IPS-18c (cell line): ENCODE results near the gene DIPK1B.
"Not testable (repeated sequence)": the region's sequence is repeated elsewhere in the genome, so short reads cannot be mapped to it uniquely, and the experiment has no call there.

ENCODE experiments used
- H3K4me3 ChIP-seq: 2 replicates; pipeline ENCODE4 v1.7.0; 2013; ENCODE audit warnings: low read depth, mild to moderate bottlenecking, low read length, moderate library complexity; ENCODE audit not compliant: insufficient read depth
- H3K9me3 ChIP-seq: one replicate; pipeline ENCODE4 v1.6.1; 2013; ENCODE audit warnings: mild to moderate bottlenecking, low read length, moderate library complexity; ENCODE audit not compliant: control insufficient read depth, insufficient read depth

The DIPK1B gene

DNA sequence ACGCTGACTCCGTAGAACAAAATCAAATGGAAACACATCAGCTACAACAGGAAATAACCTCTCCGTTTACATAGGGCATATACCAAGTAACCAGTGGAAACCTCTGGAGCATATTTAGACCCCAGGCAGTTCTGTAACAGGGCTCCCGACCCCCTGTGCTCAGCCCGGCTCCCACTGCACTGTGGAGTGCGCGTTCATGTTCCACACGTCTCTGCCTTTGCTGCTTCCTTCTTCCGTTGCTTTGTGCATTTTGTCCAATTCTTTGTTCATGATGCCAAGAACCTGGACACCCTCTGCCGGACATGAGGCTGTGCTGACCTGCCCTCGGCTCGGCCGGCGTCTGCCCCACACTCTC is 19.3 kb upstream of the DIPK1B start:
- no peak overlapping the region for H3K4me3 ChIP-seq
- no peaks in the 10 kb centered on the region for H3K9me3 ChIP-seq

DNA sequence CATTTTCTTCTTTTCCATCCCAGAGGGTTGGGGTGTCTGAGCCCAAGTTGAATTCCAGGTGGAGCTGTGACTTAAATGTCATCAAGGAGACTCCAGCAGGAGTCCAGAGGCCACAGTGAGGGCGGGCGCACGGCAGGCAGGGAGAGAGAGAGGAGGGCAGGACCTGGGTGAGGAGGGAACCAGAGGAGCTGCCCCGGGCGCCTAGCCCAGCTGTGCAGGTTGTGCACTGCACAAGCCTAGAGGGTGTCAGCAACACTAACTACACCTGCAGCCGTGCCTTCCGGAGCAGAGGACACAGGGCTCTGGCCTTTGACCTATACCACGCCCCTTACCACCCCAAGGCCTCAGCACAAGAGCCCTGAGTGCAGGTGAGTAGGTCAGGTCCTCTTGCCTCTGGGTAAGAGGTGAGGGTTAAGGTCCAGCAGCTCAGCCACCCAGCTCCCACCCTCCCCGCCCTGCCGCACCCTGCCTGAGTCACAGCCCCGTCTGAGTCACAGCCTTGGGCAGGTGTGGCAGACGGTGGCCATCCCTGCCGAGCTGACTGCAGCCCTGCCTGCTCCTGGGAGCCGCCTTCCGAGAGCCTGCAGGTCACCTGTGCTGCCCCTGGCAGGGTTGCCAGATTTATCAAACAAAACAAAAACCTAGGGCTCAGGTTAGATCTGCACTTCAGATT is 18.7 kb upstream of the DIPK1B start:
- H3K4me3 ChIP-seq: no peak overlapping the region
- H3K9me3 ChIP-seq: no peaks in the 10 kb centered on the region

DNA sequence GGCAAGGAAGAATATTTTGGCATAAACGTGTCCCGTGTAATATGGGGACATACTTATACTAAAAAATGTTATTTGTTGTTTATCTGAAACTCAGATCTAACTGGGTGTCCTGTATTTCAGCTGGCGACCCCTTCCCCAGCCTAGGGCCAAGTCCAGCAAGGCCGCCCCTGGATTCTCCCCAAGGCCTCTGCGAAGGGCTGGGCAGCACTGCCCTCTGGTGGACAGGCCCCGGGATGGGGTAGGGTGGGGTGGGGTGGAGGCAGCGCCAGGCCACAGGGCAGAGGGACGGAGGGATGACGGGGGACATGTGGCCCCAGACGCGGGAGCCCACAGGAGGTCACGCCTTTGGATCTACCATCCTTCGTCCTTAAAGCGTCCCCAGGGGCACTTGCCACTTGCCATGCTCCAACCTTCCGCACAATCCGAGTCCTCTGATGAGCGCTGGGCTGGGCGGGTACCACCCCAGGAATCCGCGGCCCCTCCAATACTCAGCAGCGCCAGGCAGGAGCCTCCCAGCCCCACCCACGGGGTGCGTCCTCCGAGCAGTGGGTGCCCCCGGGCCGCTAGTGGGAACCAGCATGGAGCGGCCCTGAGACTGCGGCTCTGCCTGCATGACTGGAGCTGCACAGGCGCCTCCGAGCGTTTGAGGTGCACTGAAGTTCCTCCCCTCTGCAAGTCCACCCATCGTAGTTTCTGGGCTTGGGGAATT is 18.1 kb upstream of the DIPK1B start:
- H3K9me3 ChIP-seq: no peaks in the 10 kb centered on the region
- no peak overlapping the region for H3K4me3 ChIP-seq

DNA sequence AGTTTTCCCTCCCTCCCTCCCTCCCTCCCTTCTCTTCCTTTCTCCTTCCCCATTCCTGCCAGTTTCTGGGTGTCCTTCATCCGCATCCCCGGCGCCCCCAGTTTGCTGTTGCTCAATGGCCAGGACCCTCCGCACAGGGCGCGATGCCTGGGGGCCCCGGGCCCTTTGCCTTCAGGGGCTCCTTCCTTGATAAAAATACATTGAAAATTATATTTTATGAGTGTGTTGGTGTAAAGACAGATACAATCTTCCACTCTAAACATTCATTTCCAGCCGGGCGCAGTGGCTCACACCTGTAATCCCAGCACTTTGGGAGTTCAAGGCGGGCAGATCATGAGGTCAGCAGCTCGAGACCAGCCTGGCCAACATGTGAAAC is 17.5 kb upstream of the DIPK1B start:
- Histone ChIP-seq H3K9me3 (no peaks in the 10 kb centered on the region), H3K4me3 (no peak overlapping the region)

DNA sequence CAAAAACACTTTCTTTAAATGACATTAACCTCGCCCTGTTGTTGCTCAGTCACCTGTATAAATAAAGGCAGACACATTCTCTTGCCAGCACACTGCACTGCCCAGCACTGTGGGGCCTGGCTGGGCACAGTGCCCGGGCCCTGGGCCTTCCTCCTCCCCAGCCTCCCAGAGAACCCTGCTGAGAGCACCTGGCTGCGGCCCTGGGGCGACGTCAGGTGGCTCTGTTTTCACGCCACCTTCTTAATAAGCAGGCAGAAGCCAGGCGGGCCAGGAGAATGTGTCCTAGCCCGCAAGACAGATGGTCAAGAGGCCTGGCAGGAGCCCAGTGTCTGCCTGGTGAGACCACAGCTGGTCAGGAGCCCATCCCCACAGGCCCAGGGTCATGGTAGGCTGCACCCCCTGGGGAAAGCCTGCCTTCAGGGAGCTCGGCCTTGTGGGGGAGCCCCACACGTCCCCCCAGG is 16.9 kb upstream of the DIPK1B start:
- no peak overlapping the region for H3K4me3 ChIP-seq
- H3K9me3 ChIP-seq: no peaks in the 10 kb centered on the region

DNA sequence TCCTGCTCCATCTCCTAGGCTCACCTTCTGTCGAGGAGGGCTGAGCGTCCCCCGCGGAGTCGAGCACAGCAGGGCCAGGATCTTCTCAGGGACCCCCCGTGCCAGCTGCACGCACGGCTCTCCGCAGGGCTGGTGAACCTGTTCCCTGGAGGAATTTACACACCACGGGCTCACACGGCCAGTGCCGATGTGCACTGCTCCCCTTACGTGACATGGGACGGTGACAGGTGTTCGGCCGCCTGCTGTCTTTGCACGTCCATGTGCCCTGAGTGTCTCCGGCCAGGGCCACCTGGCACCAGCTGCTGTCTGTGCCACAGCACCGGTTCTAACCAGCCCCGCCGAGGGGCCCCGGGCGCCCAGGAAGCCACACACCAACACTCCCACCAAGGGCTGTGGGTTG is 16.4 kb upstream of the DIPK1B start:
- Histone ChIP-seq H3K9me3 (no peaks in the 10 kb centered on the region), H3K4me3 (no peak overlapping the region)

DNA sequence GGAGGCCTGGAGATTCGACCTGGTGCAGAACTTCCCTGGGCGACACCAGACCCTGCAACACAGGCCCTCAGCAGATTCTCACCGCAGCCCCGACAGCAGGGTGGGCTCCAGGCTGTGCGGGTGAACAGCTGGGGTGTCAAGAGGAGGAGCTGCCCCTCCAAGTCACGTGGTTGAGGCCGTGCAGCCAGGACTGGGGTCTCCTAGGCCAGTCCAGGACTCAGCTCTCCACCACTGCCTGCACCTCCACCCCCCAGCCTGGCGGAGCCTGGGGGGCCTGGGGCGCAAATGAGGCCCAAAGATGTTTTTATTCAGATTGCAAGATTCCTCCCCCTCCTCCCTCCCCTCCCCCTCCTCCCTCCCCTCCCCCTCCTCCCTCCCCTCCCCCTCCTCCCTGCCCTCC is 15.9 kb upstream of the DIPK1B start:
- H3K4me3 ChIP-seq: no peak overlapping the region
- no peaks in the 10 kb centered on the region for H3K9me3 ChIP-seq

DNA sequence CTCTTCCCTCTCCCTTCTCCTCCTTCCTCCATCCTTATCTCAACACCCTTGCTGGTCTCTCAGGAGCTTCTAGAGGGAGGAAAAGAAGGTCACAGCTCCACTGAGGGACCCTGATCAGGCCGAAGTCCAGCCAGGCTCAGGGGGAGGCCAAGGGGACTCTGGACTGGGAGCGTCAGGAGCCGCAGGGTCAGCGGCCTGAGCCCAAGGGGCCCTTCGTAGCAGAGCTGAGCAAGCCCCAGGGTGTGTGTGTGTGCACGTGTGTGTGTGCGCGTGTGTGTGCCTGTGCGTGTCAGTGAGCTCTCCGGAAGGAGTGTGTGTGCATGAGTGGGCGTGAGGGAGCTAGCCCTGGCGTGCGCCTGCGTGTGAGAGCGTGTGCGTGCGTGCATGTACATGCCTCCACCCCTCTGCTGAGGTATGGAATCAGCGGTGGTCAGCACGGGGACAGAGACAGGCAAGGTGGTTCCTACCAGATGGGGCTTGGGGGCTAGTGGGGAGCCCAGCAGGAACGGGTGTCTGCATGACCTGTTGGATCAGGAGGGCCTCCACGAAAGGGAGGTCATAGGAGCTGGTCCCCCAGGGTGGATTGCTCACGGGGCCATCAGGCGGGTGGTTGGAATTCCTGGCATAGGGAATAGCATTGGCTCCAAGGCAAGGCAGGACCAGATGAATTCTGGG is 15.1 kb upstream of the DIPK1B start:
- Histone ChIP-seq H3K4me3 (no peak overlapping the region), H3K9me3 (no peaks in the 10 kb centered on the region)

DNA sequence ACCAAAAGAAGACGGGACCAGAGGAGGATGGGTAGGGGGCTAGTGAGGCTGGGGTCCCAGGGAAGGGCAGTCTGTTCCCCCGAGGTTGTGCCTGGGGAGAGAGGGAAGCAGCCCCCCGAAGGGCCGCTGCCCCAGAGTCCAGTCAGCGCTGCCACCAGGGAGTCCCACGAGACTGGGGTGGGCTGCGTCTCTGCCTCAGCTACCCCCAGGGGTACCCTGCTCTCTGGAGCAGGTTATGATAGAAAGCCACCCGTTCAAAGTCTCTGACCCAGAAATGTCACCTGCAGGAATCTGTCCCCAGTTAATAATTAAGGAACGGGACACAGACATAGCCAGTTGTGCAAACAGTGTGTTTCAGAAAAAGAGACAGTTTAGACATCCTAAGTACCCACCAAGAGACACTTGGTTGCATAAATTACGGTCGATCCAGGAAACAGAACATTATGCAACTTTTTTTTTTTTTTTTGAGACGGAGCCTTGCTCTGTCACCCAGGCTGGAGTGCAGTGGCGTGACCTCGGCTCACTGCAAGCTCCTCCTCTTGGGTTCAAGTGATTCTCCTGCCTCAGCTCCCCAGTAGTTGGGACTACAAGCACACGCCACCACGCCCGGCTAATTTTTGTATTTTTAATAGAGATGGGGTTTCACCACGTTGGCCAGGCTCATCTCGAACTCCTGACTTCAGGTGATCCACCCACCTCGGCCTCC is 14.4 kb upstream of the DIPK1B start:
- H3K4me3 ChIP-seq: no peak overlapping the region
- H3K9me3 ChIP-seq: no peaks in the 10 kb centered on the region

DNA sequence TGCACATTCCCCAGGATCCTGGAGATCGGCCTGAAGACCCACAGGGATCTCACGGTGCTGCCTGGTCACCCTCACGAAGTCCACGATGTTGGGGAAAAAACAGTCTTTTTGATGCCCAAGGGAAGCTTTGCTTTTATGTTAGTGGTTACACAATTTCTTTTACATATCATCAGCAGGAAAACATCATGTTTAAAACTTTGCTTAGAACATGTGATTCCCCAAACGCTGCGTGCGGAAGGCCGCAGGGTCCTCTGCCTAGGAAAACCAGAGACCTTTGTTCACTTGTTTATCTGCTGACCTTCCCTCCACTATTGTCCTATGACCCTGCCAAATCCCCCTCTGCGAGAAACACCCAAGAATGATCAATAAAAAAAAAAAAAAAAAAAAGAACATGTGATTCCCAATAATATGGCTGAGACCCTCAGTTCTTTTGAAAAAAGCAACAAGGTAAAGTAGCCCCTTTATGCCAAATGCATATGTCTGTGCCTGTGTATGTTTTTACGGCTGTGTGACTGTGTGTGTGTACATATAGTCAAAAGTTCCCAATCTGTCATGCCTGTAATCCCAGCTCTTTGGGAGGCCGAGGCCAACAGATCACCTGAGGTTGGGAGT is 13.6 kb upstream of the DIPK1B start:
- no peaks in the 10 kb centered on the region for H3K9me3 ChIP-seq
- H3K4me3 ChIP-seq: no peak overlapping the region

DNA sequence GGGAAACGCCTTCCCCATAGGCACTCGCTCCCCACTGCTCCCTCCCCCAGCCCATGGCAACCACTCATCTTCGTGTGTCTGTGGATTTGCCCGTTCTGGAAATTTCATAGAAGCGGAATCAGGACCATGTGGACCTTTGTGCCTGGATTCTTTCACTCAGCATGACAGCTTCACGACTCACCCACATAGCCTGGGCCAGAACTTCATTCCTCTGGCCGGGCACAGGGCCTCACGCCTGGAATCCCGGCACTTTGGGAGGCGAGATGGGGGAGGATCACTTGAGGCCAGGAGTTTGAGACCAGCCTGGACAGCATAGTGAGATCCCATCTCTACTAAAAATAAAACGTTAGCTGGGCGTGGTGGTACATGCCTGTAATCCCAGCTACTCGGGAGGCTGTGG is 12.1 kb upstream of the DIPK1B start:
- Histone ChIP-seq H3K4me3 (no peak overlapping the region), H3K9me3 (no peaks in the 10 kb centered on the region)

DNA sequence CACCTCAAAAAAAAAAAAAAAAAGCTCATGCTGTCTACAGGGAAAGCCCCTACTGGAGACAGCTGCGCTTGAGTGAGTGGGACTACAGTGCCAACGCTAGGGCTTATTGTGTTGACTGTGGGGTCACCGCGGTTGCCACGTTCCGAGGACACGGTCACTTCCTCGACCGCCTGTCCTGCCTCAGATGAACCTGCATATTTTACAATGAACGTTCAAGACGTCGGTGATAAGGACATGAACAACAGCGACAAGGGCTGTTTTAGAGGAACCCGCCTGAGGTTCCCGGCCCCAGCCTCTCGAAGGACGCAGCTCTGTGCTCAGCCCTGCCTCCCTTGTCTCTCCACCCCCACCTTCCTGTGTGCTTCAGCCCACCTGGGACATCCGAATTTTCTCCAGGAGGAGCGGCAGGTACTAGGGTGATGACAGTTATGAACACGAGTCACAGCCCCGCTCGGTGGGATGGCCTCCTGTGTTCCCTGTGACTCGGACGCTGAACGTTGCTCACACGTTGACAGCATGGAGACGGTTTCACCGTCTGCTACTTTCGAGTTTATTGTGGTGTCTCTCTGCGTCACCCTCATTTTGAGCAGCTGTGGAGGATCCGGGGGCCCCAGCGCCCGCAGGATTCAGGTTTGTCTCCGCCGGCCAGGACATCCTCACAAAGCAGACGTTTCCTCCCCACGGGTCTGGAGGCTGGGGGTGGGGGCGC is 11.3 kb upstream of the DIPK1B start:
- no peaks in the 10 kb centered on the region for H3K9me3 ChIP-seq
- no peak overlapping the region for H3K4me3 ChIP-seq

DNA sequence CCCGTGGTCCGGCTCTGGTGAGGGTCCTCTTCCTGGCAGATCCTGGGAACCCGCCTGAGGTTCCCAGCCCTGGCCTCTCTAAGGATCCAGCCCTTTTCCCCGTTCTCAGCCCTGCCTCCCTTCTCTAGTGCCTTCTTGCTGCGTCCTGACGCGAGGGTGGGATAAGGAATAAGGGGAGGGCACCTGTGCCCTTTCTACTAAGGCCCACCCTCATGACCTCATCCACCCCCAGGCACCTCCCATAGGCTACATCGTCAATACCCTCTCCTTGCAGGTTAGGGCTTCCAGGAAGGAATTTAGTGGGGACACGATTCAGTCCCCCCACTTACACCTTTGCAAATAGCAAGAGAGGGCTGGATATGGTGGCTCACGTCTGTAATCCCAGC is 10.7 kb upstream of the DIPK1B start:
- Histone ChIP-seq H3K9me3 (no peaks in the 10 kb centered on the region), H3K4me3 (no peak overlapping the region)

DNA sequence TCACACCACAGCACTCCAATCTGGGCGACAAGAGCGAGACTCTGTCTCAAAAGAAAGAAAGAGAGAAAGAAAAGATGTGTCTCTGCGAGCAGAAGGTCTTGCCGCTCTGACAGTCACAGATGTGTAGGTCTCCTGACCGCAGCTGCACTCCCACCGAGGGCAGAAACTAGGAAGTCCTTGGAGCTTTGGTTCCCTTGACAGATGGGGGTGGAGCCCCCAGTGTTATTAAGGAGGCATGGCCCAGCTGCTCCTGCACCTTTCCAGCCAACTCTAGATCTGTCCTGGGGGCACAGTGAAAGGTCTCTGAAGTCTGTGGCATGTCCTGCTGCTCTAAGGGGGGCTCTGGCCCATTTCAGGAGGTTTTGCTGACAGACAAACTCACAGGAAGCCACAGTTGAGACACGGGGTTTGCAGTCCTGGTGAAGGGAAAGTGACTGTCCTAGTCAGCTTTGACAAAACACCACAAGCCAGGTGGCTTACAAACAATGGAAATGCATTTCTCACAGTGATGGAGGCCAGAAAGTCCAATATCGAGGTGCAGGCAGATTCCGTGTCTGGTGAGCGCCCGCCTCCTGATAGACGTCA is 9.0 kb upstream of the DIPK1B start:
- Histone ChIP-seq H3K9me3 (no peaks in the 10 kb centered on the region), H3K4me3 (no peak overlapping the region)

DNA sequence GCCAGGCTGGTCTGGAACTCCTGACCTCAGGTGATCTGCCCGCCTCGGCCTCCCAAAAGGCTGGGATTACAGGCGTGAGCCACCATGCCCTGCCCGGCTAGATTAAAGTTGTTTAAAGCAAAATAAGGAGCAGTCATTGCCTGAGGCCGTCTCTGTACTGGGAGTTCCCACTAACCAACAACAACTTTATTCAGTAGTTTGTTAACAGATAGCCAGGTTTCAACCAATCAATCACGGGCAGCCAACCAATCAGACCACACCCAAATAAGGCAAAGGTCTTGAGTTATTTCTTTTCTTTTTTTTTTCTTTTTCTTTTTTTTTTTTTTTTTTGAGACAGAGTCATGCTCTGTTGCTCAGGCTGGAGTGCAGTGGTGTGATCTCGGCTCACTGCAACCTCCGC is 7.6 kb upstream of the DIPK1B start:
- not testable (repeated sequence) for H3K9me3 ChIP-seq

DNA sequence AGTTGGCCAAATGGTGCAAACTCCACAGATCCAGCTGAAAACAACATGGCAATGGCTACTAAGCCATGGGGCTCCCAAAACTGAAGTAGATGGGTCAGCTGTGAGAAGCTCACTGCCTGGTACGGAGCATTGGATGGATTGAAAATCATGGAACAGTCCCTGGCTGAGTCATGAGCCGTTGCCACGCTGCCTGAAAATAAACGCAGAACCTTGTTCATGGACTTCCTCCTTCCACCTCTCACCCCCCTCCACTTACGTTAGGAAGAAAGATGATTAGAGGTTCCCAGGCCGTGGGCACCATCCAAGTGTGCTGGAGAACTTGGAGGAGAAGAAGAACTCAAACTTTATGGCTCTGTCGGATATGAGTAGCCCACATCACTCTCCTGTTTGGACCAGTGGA is 6.8 kb upstream of the DIPK1B start:
- no peaks in the 10 kb centered on the region for H3K9me3 ChIP-seq
- H3K4me3 ChIP-seq: no peak overlapping the region

More for the DNA sequence above, 7.6 kb upstream of the DIPK1B start:
- H3K4me3 ChIP-seq: not testable (repeated sequence)

DNA sequence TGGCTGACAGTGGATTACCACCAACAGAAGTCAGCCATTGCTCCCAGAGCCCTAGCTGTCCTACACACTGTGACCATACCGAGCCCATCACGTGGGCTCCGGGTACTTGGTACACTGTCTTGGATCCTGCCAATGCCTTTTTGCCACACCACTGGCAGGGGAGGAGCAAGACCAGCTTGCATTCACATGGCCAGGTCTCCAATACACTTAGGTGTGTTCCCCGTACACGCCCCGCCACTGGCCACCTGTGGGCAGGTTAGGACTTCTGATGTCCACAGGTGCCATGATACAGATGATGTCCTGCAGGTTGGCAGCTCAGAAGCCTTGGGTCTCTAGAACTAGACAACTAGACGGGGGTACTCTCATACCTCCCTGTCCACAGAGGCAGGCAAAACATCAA is 5.4 kb upstream of the DIPK1B start:
- H3K4me3 ChIP-seq: no peak overlapping the region
- H3K9me3 ChIP-seq: no peaks in the 10 kb centered on the region
